Cerebellar cortex (tissue), 1 donor: ENCODE results near the gene STK38L.

Experiments used
- DNase-seq: peaks from one replicate; pipeline ENCODE4 v3.0.0-alpha.2; 2015; ENCODE audit warnings: low spot score

STK38L gene

DNA sequence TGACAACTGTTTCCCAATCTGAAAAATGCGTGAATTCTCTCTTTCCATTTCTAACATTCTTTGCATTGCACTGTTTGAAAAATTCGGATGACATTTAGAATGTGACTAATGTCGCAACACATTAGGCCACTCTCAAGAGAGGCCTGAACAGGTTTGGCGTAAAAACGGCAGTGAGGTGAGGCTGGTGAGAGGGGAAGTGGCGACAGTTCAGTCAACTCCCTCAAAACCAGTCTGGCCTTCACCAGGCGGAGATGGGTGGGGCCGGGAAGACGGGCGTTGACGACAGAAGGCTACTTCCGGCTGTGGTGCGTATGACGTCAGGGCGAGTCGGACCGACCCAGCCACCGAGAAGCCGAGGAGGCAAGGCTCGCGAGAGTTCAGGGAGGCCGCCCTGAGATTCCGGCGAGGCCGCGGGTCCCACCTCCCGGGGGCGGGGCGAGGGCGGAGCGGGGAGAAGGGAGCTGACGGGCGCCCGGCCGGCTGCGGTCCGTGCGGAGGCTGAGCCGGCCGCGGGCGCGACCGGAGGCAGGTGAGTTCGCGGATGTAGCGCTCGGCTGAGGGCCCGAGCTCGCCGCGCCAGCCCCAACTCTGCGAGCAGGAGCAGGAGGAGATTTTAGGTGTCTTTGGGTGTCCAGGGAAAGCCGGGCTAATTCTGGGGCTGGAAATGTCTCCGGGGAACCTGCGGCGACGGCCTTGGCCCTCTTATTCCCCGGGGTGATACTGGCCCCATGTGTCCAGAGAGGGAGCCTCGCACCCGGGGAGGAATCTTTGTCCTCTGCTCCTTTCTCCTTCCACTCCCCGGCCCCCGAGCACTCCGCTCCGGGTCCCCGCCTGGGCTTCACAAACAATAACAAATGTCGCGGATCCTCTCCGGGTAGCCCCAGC, at the start of gene STK38L:
Gene STK38L, plus strand, starts transcription at position 483 of the 885 bp plus-strand sequence. CDS start 53,435 bp downstream, outside the sequence.
- DNase-seq, result peak; percentile 96

DNA sequence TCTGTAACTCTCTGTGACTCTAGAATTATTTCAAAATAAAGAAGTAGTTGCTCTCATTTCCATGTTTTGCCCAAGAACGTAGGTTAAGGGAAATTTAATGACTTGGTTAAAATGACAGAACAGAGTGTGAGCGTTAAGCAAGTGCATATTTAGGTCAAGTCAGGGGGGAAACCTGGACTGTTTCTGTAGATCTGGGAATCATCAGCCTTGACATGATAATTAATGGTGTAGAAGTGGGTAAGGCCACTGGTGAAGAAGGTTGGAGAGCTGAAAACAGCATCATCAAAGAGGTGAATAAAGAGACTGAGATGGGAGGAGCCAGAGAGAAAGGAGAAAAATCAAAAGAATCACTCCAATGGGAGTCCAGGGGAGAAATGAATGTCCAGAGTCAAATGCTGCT, 49.4 kb upstream of the STK38L start:
- DNase-seq, result no peak

DNA sequence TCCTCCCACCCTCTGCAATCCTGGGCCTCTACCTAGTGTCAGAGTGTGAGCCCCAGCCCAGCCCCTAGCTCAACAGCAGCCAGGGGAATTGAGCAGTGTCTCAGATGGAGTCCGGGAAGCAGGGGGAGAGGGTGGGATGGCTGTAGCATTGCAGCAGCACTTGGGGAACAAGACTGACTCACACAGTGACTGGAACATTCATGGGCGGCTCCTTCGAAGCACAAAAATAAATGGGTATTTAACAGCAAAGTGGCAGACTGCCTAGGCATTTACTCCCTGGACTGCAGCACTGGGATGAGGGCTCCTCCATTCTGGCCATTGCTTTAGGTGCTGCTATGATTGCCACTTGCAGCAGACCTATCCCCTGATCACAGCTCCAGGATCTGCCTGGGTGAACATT, 46.0 kb upstream of the STK38L start:
- no peak for DNase-seq

DNA sequence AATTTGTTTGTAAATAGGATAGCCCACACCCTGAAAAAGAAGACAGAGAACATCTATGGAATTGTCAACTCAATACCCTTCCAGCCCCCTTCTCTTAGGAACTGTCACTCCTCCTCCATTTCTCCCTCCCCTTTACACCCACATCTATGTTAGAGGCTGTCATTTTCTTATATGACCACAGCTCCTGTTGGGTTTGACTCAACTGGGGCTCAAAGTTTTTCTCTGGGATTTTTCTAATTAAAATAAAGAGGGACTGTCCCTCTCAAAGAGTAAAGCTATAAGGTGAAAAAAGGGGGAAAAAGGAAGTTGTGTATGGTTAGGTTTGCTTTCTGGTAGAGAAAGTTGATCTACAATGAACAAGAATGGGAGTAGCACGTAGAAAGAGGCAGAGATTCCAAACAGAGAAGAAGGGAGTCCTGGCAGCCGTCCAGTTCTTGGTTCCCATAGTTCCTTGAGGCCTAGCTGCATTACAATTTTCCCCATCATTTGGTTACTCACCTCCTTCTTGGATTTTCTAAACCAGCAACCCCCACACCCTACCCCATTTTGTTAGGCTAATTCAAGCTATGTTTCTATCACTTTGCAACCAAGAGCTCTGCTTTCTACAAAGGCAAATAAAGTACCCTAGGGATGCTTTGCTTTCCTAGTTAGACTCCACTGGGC, 44.3 kb upstream of the STK38L start:
- DNase-seq, result no peak

DNA sequence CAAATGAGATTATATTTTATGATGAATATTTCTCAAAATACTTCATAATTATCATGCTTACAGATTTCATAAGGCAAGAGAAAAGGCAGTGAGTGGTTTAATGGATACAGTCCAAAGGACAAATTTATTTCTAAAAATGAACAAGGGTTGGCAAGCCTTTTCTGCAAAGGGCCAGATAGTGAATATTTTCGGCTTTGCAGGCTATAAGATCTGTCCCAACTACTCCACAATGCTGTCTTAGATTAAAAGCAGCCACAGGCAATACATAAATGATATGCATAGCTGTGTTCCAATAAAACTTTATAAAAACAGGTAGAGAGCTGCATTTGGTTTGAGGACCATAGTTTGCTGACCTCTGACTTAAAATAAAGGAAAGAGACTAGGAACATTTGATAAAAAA, 42.9 kb upstream of the STK38L start:
- peak; percentile 40 for DNase-seq

DNA sequence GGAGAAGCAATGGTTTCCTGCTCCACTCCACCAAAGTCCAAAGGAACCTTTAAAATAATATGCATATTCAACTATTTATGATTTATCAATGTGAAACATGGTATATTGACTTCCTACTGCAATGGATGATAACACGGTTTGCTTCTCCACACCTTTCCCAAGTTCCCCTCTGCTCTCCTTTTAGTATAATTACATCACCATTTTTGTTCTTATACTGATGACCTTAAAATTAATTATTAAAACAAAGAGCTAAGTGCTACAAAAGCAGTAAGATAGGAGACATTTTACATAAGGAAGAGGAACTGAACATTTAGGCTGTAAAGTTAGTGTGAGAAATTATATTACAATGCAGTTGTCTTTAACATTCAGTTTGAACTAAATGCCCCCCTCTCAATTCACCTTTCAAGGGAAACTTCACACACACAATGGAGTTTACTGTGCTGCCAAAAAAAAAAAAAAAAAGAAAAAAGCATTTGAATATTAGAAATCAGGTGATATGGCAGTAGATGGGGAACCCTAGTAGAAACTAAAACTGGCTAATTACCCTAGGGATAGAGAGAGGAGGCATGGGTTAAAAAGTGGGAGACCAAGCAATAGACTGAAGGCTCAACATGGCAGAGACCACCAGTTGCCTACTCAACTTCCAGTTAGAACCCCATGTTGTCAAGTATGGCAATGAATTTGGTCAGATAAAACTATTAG, 37.1 kb upstream of the STK38L start:
- DNase-seq, result no peak

DNA sequence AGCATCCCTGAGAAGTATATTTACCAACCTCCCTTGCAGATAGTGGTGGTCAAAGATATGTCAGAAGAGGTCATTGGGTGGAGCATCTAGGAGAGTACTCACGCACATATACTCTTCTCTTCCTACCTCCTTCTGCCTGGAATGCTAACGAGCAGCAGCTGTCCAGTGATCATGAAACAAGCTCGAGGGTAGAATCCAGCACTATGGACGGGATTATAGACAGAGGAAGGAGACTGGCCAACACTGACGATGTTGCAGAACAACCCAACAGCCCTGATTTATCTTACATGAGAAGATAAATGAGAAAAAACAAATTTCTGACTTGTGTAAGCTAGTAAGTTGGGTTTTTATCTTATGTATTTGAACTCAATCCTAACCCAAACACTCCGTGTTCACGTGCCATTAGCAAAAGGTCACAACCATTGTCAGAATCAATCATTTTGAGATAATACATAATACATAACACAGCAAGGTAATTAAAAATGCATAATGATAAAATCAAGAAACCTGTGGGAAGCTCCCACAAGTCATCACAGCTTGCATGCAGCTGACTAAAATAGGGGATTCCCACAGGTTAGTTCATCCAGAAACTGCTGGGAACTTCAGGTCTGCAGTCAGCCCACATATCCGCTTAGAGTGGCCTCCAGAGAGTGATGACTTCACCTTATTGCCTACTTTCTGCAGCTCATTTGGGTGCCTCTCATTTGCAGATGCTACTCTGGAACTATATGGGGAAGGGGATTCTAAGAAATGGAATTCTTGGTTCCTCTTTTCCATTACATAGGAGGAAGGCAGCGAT, 36.3 kb upstream of the STK38L start:
- no peak for DNase-seq

DNA sequence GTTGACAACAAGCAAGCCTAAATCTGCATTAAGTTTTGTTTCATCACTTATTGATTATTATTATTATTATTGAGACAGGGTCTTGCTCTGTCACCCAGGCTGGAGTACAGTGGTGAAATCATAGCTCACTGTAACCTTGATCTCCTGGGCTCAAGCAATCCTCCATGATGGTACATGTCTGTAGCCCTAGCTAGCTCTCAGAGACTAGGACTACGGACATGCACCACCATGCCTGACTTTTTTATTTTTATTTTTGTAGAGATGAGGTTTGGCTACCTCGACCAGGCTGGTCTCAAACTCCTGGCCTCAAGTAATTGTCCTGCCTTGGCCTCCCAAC, 35.7 kb upstream of the STK38L start:
- no peak for DNase-seq

DNA sequence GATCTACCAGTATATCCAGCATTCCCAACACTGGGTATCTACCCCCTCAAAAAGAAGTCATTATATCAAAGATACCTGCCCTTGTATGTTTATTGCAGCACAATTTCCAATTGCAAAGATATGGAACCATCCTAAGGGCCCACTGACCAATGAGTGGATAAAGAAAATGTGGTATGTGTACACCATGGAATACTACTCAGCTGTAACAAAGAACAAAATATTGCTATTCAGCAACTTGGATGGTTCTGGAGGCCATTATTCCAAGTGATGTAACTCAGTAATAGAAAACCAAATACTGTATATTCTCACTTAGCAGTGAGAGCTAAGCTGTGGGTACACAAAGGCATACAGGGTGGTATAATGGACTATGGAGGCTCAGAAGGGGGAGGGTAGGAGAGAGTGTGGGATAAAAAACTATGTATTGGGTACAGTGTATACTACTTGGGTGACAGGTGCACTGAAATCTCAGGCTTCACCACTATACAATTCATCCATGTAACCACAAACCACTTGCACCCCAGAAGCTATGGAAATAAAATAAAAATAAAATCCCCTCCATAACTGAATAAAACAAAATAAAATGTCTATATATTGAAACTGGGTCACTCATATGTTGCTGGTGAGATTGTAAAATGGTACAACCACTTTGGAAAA, 34.7 kb upstream of the STK38L start:
- no peak for DNase-seq

DNA sequence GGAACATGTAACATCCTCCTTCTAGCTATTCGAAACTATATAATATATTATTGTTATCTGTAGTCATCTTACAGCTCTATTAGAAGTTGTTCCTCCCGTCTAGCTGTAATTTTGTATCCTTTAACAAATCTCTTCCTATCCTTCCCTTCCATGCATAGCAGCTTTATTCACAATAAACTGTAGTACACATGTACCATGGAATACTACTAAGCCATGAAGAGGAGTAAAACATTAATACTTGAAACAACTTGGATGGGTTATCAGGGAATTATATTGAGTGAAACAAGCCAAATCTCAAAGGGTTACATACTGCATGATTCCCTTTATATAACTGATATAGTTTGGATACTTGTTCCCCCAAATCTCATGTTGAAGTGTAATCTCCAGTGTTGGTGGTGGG, 33.9 kb upstream of the STK38L start:
- DNase-seq, result no peak

DNA sequence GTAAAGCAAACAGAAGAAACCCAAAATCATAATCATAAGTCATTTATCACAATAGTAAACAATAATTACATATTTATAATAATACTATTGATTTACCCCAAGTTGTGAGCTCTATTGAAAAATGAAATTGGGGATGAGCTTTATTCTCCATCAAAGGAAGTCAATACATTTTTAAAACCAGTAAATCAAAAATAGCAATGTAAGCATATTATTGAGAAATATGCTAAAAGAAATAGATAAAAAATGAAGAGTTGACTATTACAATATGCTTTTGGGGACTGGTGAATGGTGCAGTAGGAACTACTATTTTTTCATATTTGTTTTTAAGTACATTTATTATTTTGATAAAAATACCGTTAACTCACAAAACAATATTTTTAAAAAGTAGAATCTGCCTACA, 31.2 kb upstream of the STK38L start:
- DNase-seq, result no peak

DNA sequence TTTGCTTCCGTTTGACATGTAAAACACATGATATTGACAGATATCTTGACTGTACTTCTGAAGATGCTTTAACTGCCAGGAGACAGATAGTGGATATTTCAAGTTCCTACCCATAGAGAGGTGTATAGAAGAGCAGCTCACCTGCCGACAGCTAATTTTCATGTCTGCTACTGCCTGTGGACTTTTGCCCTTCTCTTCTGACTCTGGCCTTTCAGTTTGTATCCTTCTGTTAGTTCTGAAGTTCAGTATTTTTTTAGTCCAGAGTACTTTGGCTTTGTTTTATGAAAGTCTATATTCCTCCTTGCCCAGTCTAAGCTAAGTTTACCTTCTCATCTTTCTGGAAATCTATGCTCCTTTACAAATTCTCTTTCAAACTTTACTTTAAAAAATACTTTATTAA, 30.8 kb upstream of the STK38L start:
- no peak for DNase-seq

DNA sequence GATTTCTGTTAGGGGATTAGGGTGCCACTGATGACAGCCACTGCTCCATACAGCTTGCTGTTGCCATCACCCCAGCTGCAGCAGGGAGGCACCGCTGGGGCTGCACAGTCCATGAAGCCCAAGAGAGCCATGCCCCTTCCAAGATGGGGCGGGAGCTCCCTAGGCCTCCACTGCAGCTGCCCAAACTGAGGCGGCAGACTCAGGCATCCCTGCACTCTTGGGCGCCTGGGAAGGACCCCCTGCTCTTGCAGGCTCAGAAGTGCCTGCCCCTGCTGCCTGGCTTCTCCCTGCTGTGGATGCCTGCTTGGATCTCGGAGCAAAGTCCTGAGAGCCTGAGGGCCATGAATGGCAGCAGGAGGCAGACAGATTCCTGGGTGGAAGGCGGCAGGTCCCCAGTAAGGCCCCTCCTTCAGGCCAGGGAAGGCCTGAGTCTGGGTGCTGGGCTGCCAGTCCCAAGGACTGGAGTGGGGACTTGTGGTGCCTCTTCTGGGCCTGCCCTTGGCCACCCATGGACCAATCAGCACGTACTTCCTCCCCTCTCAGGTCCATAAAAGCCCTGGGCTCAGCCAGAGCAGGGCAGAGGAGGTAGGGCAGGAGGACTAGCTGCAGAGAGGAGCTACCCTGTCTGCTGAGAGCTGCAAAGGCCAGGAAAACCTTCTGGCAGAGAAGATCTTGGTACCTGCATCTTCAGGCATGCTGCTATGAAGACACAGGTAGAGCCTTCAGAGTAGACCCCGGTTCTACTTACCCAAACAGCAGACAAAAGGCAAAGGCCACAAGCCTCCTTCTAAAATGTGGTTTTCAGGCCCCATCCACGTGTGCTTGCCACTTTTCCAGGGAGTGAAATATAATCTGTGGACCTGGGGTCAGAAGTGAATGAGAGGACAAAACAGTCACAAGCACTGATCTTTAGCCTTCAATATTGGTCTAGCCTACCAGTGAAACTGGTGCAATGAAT, 30.0 kb upstream of the STK38L start:
- DNase-seq, result no peak

DNA sequence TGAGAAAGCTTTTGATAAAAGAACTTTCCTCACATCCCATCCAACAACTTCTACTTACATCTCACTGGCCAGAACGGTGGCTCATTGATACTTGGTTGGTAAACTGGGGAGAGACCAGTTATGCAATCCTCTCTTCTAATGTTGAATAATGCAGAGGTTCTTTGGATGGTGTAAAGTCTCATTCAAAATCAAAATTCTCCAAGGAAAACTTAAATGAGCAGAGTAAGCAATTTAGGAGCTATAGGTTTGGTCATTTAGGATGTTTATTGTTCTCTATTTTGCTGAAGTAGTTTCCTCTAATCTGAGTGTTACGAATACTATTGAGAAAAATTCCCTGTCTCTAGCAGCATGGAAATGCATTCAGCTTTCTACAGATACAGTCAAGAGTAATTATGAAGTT, 26.5 kb upstream of the STK38L start:
- DNase-seq, result no peak

DNA sequence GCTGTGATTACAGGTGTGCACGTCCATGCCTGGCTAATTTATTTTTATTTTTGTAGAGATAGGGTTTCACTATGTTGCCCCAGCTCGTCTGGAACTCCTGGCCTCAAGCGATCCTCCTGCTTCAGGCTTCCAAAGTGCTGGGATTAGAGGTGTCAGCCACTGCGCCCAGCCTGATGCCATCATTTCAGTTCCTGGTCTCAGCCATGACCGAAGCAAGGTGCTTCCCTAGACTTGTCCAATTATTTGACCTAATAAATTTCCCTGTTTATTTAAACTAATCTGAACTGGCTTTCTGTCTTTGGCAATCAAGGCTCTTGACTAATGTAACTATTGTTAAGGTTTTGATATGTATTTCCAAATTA, 24.4 kb upstream of the STK38L start:
- no peak for DNase-seq

DNA sequence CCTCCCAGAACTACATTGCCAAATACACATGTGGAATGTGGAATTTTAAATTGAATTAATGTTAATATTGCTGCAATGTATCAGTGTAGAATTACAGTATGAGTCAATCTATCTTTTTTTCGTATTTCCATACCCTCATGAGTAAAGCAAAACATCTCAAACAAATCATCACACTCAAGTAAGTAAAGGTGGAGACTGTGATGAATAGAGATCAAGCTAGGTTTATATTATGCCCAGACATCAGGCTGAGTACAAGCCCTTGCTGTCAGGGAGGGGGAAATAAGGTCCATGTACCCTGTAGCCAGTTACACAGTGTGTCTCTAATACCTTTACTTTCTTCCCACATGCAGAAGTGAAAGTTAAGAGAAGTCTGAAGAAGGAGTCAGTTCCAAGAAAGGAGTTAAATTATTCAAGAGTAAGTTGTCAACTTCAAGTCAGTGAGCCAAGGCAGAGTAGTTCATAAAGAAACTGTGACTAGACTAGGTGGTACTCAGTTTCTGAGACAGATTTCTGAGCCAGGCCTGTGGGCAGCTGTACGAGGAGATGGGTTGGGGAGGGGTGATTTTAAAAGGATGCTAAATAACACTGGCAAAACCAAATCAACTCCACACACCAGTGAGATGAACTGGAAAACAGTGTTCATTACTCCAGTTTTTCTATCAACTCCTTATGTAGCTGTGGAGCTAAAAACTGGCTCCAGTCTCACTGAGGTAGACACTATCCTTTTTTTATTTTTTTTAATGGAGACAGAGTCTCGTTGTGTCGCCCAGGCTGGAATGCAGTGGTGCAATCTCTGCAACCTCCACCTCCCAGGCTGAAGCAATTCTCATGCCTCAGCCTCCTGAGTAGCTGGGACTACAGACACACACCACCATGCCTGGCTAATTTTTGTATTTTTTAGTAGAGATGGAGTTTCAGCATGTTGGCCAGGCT, 23.8 kb upstream of the STK38L start:
- DNase-seq, result no peak

DNA sequence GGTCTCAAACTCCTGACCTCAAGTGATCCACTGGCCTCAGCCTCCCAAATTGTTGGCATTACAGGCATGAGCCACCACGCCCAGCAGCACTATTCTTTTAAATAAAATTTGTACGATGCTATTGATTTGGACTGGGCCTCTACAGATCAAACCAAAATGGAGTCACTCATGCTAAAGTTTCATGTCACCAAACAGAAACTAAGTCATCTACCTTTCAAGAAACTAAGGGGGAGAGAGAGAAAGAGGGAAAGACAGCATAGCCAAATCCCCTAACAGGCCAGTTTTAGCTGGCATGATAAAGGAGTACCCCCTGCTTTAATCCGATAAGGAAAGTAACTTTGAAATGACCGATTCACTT, 23.1 kb upstream of the STK38L start:
- DNase-seq, result no peak

DNA sequence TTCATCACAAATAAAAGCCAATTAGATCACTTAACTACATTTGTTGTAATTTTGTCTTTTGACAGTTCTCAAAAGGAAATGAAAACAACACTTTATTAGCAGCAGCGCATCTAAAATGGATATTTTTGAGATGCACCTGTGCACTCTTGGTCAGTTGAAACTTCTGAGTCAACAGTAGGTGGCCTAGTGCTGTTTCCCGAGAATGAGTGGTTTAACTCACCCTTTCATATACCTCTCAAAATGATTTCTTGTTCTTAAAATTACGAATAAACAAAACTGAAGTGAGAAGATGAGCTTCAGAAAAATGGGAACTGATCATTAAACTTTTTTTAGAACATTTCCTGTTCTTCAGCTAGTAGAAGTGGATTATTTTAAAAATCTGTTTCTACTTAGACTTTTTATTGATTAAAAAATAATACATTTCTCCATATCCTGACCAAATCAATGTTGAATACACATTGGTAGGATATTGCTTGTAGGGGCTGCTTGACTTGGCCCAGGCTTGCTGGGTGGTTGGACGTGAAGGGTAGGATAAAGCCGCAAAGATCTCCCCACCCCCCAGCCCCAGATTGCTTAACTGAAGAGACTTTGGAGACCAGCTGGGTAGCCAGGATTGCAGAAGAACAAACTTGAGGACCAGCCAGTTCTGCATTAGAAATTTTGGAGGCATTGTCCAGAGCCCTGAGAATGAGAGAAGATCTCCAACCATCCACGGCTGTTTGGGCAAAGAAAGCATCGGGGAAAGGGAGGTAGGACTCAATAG, 22.3 kb upstream of the STK38L start:
- no peak for DNase-seq

DNA sequence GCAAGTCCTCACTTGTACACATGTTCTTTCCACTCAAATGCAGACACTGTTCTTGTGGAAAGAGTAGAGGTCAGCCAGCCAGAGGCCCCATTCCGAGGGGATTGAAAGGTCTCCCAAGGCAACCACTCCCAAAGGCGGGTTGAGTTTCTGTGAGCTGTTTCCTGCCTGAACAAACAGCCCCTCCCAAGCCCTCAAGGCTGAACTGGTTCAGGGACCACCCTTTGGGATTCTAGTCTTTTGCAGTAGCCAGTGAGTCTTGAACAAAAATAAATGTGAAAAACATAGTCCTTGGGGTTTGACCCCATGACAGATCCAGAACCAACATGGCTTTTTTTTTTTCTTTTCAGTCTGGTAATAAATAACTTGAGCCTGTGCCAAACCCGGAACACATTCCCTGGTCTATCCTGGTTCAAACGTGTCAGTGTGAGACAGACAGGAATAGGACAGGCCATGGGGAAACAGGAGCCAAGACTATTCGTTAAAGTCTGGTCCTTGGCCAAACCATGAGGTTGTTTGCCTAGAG, 17.6 kb upstream of the STK38L start:
- DNase-seq, result no peak
